WTC11 (cell line): ENCODE measurements around the gene NPLOC4.

Experiments
- CTCF ChIP-seq: fragments of 200-600 bp; IDR thresholded peaks from 2 replicates; pipeline ENCODE4 v1.8.0; 2022; ENCODE audit warnings: antibody characterized with exemption
- MAX ChIP-seq: sonication (generic); formaldehyde crosslinking; IDR thresholded peaks from 2 replicates; pipeline ENCODE4 v1.8.0; 2022; ENCODE audit warnings: mild to moderate bottlenecking, missing genetic modification reagents
- RELA ChIP-seq: sonication (generic); formaldehyde crosslinking; IDR thresholded peaks from 2 replicates; pipeline ENCODE4 v1.8.1; 2022; ENCODE audit warnings: missing genetic modification reagents, mild to moderate bottlenecking, borderline replicate concordance
- ZNF121 ChIP-seq: sonication (generic); formaldehyde crosslinking; IDR thresholded peaks from 2 replicates; pipeline ENCODE4 v1.8.0; 2023; ENCODE audit warnings: missing genetic modification reagents
- ZNF263 ChIP-seq: sonication (generic); formaldehyde crosslinking; IDR thresholded peaks from 2 replicates; pipeline ENCODE4 v1.8.1; 2022; ENCODE audit warnings: low read depth, mild to moderate bottlenecking, moderate library complexity, missing genetic modification reagents
- TF ChIP-seq, protein P1 (sequence below): sonication (generic); formaldehyde crosslinking; IDR thresholded peaks from 2 replicates; pipeline ENCODE4 v1.8.1; 2023; ENCODE audit warnings: mild to moderate bottlenecking, moderate library complexity, missing genetic modification reagents

DNA sequence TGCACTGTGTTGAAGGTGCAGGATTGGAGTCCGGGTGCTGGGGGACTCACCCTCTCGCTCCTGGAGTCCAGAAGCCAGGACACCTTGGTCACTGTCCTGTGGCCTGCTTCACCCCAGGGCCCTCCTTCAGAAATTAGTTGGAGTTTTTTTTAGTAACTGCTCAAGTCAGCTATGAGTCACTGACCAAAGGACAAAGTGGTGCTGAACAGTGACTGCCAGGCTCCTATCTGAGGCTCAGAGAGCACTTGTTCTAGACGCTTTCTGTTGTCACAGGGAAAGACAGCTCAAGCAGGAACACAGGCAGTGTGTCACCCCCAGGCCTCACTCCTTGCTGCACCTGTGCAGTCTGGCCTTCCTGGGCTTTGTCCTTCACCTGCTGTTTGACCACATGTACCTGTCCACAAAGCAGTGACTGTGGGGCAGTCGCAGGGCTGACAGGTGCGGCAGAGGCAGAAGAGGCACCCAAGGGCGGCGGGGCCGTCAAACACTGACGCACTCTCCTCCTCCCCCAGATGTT, 80.7 kb downstream of the NPLOC4 start:
- TF ChIP-seq CTCF (no peak), MAX (CRISPR knock-in tag) (no peak), RELA (CRISPR knock-in tag) (no peak), ZNF121 (CRISPR knock-in tag) (no peak), ZNF263 (CRISPR knock-in tag) (no peak)
- TF ChIP-seq, protein P1, sequence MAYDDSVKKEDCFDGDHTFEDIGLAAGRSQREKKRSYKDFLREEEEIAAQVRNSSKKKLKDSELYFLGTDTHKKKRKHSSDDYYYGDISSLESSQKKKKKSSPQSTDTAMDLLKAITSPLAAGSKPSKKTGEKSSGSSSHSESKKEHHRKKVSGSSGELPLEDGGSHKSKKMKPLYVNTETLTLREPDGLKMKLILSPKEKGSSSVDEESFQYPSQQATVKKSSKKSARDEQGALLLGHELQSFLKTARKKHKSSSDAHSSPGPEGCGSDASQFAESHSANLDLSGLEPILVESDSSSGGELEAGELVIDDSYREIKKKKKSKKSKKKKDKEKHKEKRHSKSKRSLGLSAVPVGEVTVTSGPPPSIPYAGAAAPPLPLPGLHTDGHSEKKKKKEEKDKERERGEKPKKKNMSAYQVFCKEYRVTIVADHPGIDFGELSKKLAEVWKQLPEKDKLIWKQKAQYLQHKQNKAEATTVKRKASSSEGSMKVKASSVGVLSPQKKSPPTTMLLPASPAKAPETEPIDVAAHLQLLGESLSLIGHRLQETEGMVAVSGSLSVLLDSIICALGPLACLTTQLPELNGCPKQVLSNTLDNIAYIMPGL = no peak
